OCI-LY7 (cell line): Measurements from ENCODE around the gene NBEA. TPM values are rescaled to one million over a fixed set of nuclear protein-coding genes. Genes with fewer than 3 reads are reported as not detected.

Source experiments
- BruUV-seq: library from RNA; stranded (reverse); fragments of 400-500 nt; replicated peaks from 2 replicates; lab custom pipeline; 2021; lab: Mats Ljungman, UMichigan
- CTCF ChIA-PET: fragments of 300-600 bp; sonication (Branson Sonifier 250); formaldehyde crosslinking; loops from one replicate; lab custom pipeline; 2022; ENCODE audit warnings: antibody characterized with exemption; ENCODE audit not compliant: unreplicated experiment; lab: Charles Lee
- POLR2A ChIA-PET: fragments of 300-600 bp; sonication (Branson Sonifier 250); formaldehyde crosslinking; loops from one replicate; lab custom pipeline; 2022; ENCODE audit warnings: antibody characterized with exemption; lab: Charles Lee
- DNase-seq: peaks from one replicate; pipeline ENCODE4 v3.0.0-alpha.2; 2015; ENCODE audit warnings: low spot score
- H2AFZ ChIP-seq: fragments of 200-600 bp; sonication (generic), shearing (Covaris generic); 2 replicates; pipeline ENCODE4 v1.6.1; 2014; ENCODE audit warnings: mild to moderate bottlenecking, antibody characterized with exemption, low read length, moderate library complexity
- H3K27ac ChIP-seq: fragments of 200-600 bp; sonication (generic); 2 replicates; pipeline ENCODE4 v1.5.1; 2014; ENCODE audit warnings: mixed run types, low read depth, mild to moderate bottlenecking, moderate library complexity, low read length, inconsistent platforms; ENCODE audit not compliant: poor library complexity, severe bottlenecking
- H3K36me3 ChIP-seq: fragments of 200-600 bp; sonication (generic); 2 replicates; pipeline ENCODE4 v1.6.1; 2014; ENCODE audit warnings: mild to moderate bottlenecking, antibody characterized with exemption, low read length, moderate library complexity, mixed read lengths; ENCODE audit not compliant: insufficient read depth
- H3K4me1 ChIP-seq: fragments of 200-600 bp; sonication (generic); 2 replicates; pipeline ENCODE4 v1.5.1; 2014; ENCODE audit warnings: mild to moderate bottlenecking, low read length; ENCODE audit not compliant: insufficient read depth, poor library complexity, severe bottlenecking
- H3K4me2 ChIP-seq: fragments of 200-600 bp; sonication (generic); 2 replicates; pipeline ENCODE4 v1.6.1; 2014; ENCODE audit warnings: mild to moderate bottlenecking, low read length
- H3K4me3 ChIP-seq: fragments of 200-600 bp; sonication (generic); 2 replicates; pipeline ENCODE4 v1.5.1; 2014; ENCODE audit warnings: mild to moderate bottlenecking, low read depth, low read length; ENCODE audit not compliant: poor library complexity, severe bottlenecking
- H3K79me2 ChIP-seq: fragments of 200-600 bp; sonication (generic); 2 replicates; pipeline ENCODE4 v1.6.1; 2016; ENCODE audit warnings: low read depth, mild to moderate bottlenecking, low read length, moderate library complexity, mixed read lengths; ENCODE audit not compliant: insufficient read depth
- H3K9me2 ChIP-seq: fragments of 200-600 bp; sonication (generic); 2 replicates; pipeline ENCODE4 v1.6.1; 2016; ENCODE audit warnings: mild to moderate bottlenecking, low read length, mixed read lengths; ENCODE audit not compliant: insufficient read depth
- H3K9me3 ChIP-seq: fragments of 200-600 bp; sonication (generic); 2 replicates; pipeline ENCODE4 v1.6.1; 2014; ENCODE audit warnings: mild to moderate bottlenecking, mixed run types, low read length, mixed read lengths
- H4K20me1 ChIP-seq: fragments of 200-600 bp; sonication (generic); 2 replicates; pipeline ENCODE4 v1.6.1; 2014; ENCODE audit warnings: mild to moderate bottlenecking, antibody characterized with exemption, low read length, moderate library complexity, mixed read lengths; ENCODE audit not compliant: insufficient read depth
- CTCF ChIP-seq: fragments of 200-600 bp; sonication (generic); conservative IDR thresholded peaks from 2 replicates; pipeline ENCODE4 v1.5.1; 2014; ENCODE audit warnings: mild to moderate bottlenecking, antibody characterized with exemption, low read length, moderate library complexity, mixed read lengths
- EZH2phosphoT487 ChIP-seq: fragments of 200-600 bp; sonication (generic); IDR thresholded peaks from 2 replicates; pipeline ENCODE4 v1.6.1; 2018; ENCODE audit warnings: low read depth, borderline replicate concordance, mild to moderate bottlenecking, mixed run types, antibody characterized with exemption, low read length, moderate library complexity, mixed read lengths
- intact Hi-C: fragments of 100-400 bp; cut with micrococcal nuclease; formaldehyde crosslinking; loops from one replicate; pipeline ENCODE4 v1.10.0; 2022; ENCODE audit not compliant: unreplicated experiment
- total RNA-seq, 2 experiments: library from RNA; depleted of rRNA in 1 of 2; stranded (reverse); fragments of >200 nt in 1 of 2; shearing (Covaris generic) in 1 of 2; gene quantifications; 2 replicates each; pipeline ENCODE4 v1.2.3, GENCODE V29; 2014 to 2022

Gene NBEA
- total RNA-seq, 2 experiments from 2014 or later, result 3.6 to 11.0 TPM

GRCh38 chr13:35014606-35015213, 72.6 kb downstream of the NBEA start:
- no TSS peak for BruUV-seq
- Histone ChIP-seq H3K9me2 (no peaks in the 10 kb centered on the region), H3K4me2 (no peak overlapping the region), H4K20me1 (no peaks in the 10 kb centered on the region), H3K79me2 (no peaks in the 10 kb centered on the region), H3K4me3 (no peak overlapping the region), H3K9me3 (no peaks in the 10 kb centered on the region), H3K27ac (no peak overlapping the region), H3K36me3 (no peaks in the 10 kb centered on the region), H3K4me1 (no peaks in the 10 kb centered on the region), H2AFZ (no peak overlapping the region)
- no peak for TF ChIP-seq CTCF
- no peak for TF ChIP-seq EZH2phosphoT487
- ChIA-PET POLR2A (interaction anchor here (0.7 kb wide), 4 partner anchors 9 to 1844 kb away, joined by 3 to 11 read pairs (median 5); no protein-coding TSS in a partner anchor), CTCF (no interaction called here)
- intact Hi-C loops, result no loop called here
- no peak for DNase-seq

GRCh38 chr13:35016362-35017112, 74.5 kb downstream of the NBEA start:
- CTCF ChIA-PET, result no interaction called here
- Histone ChIP-seq H3K4me2 (no peak overlapping the region), H3K79me2 (no peaks in the 10 kb centered on the region), H3K36me3 (no peaks in the 10 kb centered on the region), H3K27ac (no peak overlapping the region), H3K9me3 (peaks cover 4% of the 10 kb centered on the region; the same call in 1 of the 2 replicates), H4K20me1 (no peaks in the 10 kb centered on the region), H2AFZ (no peak overlapping the region), H3K4me1 (no peaks in the 10 kb centered on the region), H3K9me2 (no peaks in the 10 kb centered on the region), H3K4me3 (no peak overlapping the region)
- TF ChIP-seq CTCF (no peak), EZH2phosphoT487 (no peak)
- no peak for DNase-seq
- intact Hi-C loops, result no loop called here
- no TSS peak for BruUV-seq
- POLR2A ChIA-PET, result no interaction called here

GRCh38 chr13:35025314-35025713, 83.2 kb downstream of the NBEA start:
- CTCF ChIA-PET, result no interaction called here
- no TSS peak for BruUV-seq

More at GRCh38 chr13:35025314-35025713, 83.2 kb downstream of the NBEA start:
- no peak overlapping the region for H3K4me2 ChIP-seq
- H3K9me3 ChIP-seq, result peaks cover 4% of the 10 kb centered on the region; the same call in 1 of the 2 replicates
- intact Hi-C loops, result no loop called here
- H3K4me3 ChIP-seq, result no peak overlapping the region
- no peak overlapping the region for H3K27ac ChIP-seq
- no peak overlapping the region for H2AFZ ChIP-seq
- no peaks in the 10 kb centered on the region for H3K36me3 ChIP-seq
- no peaks in the 10 kb centered on the region for H3K9me2 ChIP-seq
- no peaks in the 10 kb centered on the region for H3K79me2 ChIP-seq
- POLR2A ChIA-PET, result no interaction called here
- no peaks in the 10 kb centered on the region for H4K20me1 ChIP-seq
- no peaks in the 10 kb centered on the region for H3K4me1 ChIP-seq
- TF ChIP-seq CTCF (no peak), EZH2phosphoT487 (no peak)
- no peak for DNase-seq
